ENCODE results near the gene R3HDM2. TPM values are rescaled to one million over a fixed set of nuclear protein-coding genes. Genes with fewer than 3 reads are reported as not detected.

The R3HDM2 gene
- total RNA-seq, 1 experiment from 2014 or later = 45.4 TPM

DNA sequence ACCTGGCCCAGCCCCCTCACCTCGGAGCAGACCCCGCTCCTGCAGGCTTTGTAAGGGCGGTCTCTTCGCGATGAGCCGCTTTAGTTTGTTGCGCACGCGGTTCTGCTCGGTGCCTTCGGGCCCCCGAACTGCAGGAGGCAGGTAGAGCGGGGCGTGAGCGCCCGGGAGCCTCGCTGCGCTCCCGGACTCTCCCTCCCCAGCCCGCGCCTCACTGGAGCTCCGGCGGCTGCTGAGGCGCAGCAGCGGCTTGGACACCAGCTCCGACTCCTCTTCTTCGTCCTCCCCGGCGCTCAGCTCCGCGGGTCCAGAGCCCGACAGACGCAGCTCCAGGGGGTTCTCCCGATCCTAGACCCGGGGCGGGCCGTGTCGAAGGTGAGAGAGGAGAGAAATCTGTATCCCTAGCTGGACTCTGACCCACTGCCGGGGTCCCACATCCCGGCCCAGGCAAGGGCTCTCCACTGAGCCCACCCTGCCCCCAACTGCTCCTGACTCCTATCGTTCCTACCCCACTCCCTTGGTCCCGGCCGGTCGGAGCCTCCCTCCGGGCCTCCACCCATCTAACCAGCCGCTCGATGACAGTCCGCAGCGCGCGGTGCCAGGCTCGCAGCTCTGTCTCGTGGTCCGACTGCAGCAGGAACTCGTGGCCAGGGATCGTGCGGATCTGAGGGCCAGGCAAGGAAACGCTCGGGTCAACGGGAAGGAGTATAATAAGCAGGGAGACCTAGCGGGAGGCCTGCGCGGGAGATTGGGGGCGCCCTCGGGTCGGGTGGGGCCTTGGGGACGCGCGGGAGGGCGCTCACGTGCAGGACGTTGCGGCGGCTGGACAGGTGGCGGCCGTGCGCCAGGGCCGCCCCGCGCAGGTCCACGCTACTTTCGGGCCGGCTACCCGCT lies 44.7 kb upstream of the R3HDM2 start:
- DNase-seq (ENCODE audit: low read depth, low spot score) = no peak
- no peaks in the 10 kb centered on the region for H3K9me2 ChIP-seq (ENCODE audit: insufficient read depth)
- H3K27me3 ChIP-seq (ENCODE audit: insufficient read depth, low read length) = peaks cover 19% of the 10 kb centered on the region; the same call in 1 of the 2 replicates
- RAD21 ChIA-PET (ENCODE audit: low non-redundant PET in 1 of 2, low total read pairs in 2 of 2, uncharacterized antibody in 2 of 2, unreplicated experiment in 2 of 2) = interaction anchor here in 1 of 2 experiments (0.7 kb wide), 1 partner anchor 17 kb away, joined by 3 read pairs; no protein-coding TSS in a partner anchor
- H3K79me2 ChIP-seq (ENCODE audit: insufficient read depth, low read length) = no peaks in the 10 kb centered on the region
- no peaks in the 10 kb centered on the region for H3K36me3 ChIP-seq (ENCODE audit: control insufficient read depth in 1 of 2, insufficient read depth in 2 of 2, low read length in 2 of 2)
- no peaks in the 10 kb centered on the region for H4K20me1 ChIP-seq (ENCODE audit: insufficient read depth)
- no peak for TF ChIP-seq MAX (IDR thresholded peaks at IDR 0.05)
- TF ChIP-seq EZH2 (IDR thresholded peaks at IDR 0.05) = no peak
- TF ChIP-seq POLR2AphosphoS5 (IDR thresholded peaks at IDR 0.05; ENCODE audit: low read depth, low read length) = no peak
- no peak for TF ChIP-seq FOSL1 (IDR thresholded peaks at IDR 0.05; ENCODE audit: low read depth)
- no peak for TF ChIP-seq EZH2phosphoT487 (IDR thresholded peaks at IDR 0.05; ENCODE audit: borderline replicate concordance)
- no peak for TF ChIP-seq ATF3 (IDR thresholded peaks at IDR 0.05)
- TF ChIP-seq CBX3 (IDR thresholded peaks at IDR 0.05; ENCODE audit: low read depth) = no peak
- TF ChIP-seq EGR1 (IDR thresholded peaks at IDR 0.05; ENCODE audit: low read depth) = no peak
- no peak for TF ChIP-seq CEBPB (IDR thresholded peaks at IDR 0.05; ENCODE audit: low read depth)
- no peak for TF ChIP-seq TCF7L2 (IDR thresholded peaks at IDR 0.05; ENCODE audit: borderline replicate concordance, extremely low read depth, insufficient read depth, insufficient read length)
- no peak for TF ChIP-seq POLR2A (IDR thresholded peaks at IDR 0.05; ENCODE audit: borderline replicate concordance, extremely low read depth, insufficient read depth, insufficient read length)
- CTCF ChIA-PET = no interaction called here
- H2AFZ ChIP-seq (ENCODE audit: low read depth, low read length, poor library complexity, severe bottlenecking) = no peak overlapping the region
- no peak overlapping the region for H3K27ac ChIP-seq (ENCODE audit: low read depth, low read length)
- no peak overlapping the region for H3K9ac ChIP-seq (ENCODE audit: low read length)
- no peaks in the 10 kb centered on the region for H3K9me3 ChIP-seq (ENCODE audit: control insufficient read depth in 1 of 2, insufficient read depth in 1 of 2, low read depth in 1 of 2, low read length in 2 of 2)
- no TSS peak for BruUV-seq (replicated peaks)
- H3K4me3 ChIP-seq (replicated peaks in 1 of 2; ENCODE audit: low read depth in 1 of 2, low read length in 2 of 2) = no peak overlapping the region
- H3K4me1 ChIP-seq (ENCODE audit: control insufficient read depth in 1 of 2, insufficient read depth in 2 of 2, low read length in 2 of 2) = peaks cover 0 to 16% of the 10 kb centered on the region in 2 experiments; a peak in 2 of 4 replicates
- ATAC-seq = no peak
- H3K4me2 ChIP-seq (ENCODE audit: low read length) = no peak overlapping the region
- POLR2A ChIA-PET = no interaction called here
- intact Hi-C loops (cut with micrococcal nuclease) = no loop called here

All from HCT116 (cell line).